GM12873 (cell line): ENCODE results near the gene FHAD1.

Experiments used
- CTCF ChIP-seq: IDR thresholded peaks from 2 replicates; pipeline ENCODE4 v1.5.1; 2012; ENCODE audit warnings: low read depth, mild to moderate bottlenecking, moderate library complexity, low read length, control low read depth; ENCODE audit not compliant: insufficient read depth; ENCODE audit errors: missing control alignments

Gene FHAD1

GRCh38 chr1:15343099-15343498 is 96.1 kb downstream of the FHAD1 start:
- TF ChIP-seq CTCF = no peak

GRCh38 chr1:15343729-15344128 is 96.7 kb downstream of the FHAD1 start:
- no peak for TF ChIP-seq CTCF

GRCh38 chr1:15344380-15344779 is 97.4 kb downstream of the FHAD1 start:
- TF ChIP-seq CTCF = no peak

GRCh38 chr1:15344800-15345704 is 98.0 kb downstream of the FHAD1 start:
- TF ChIP-seq CTCF = no peak

- TF ChIP-seq CTCF = no peak
Measured at GRCh38 chr1:15345705-15346345, 98.8 kb downstream of the FHAD1 start.

GRCh38 chr1:15346346-15347030 is 99.5 kb downstream of the FHAD1 start:
- TF ChIP-seq CTCF = no peak

- TF ChIP-seq CTCF = no peak
Measured at GRCh38 chr1:15347182-15347581, 100.2 kb downstream of the FHAD1 start.
